IMR-90 (cell line): ENCODE measurements around the gene F5. TPM values are rescaled to one million over a fixed set of nuclear protein-coding genes. Genes with fewer than 3 reads are reported as not detected.

Experiments used
- ATAC-seq: fragments of 200-7000 bp; cut with Tn5 transposase; 2 replicates; pipeline ENCODE4 v1.9.1; 2020; ENCODE audit warnings: low read depth, mild to moderate bottlenecking, moderate library complexity
- BruUV-seq: library from RNA; stranded (reverse); fragments of 400-500 nt; replicated peaks from 2 replicates; lab custom pipeline; 2021; lab: Mats Ljungman, UMichigan
- CTCF ChIA-PET: fragments of 300-600 bp; formaldehyde crosslinking; extraction: SDS; loops from one replicate; lab custom pipeline; 2021; ENCODE audit warnings: antibody characterized with exemption; lab: Yijun Ruan, JAX
- POLR2A ChIA-PET: fragments of 300-600 bp; sonication (Branson Sonifier 250); formaldehyde crosslinking; loops from one replicate; lab custom pipeline; 2022; ENCODE audit warnings: antibody characterized with exemption; ENCODE audit not compliant: unreplicated experiment; lab: Charles Lee
- DNase-seq: peaks from one replicate; pipeline ENCODE4 v3.0.0; 2013
- H2AFZ ChIP-seq: replicated peaks from 2 replicates; pipeline ENCODE3; 2013; ENCODE audit warnings: low read length, mild to moderate bottlenecking; ENCODE audit not compliant: poor library complexity
- H2AK5ac ChIP-seq: 2 replicates; pipeline ENCODE4 v1.6.1; 2013; ENCODE audit warnings: low read depth, low read length, inconsistent platforms
- H2AK9ac ChIP-seq: replicated peaks from 2 replicates; pipeline ENCODE3; 2013; ENCODE audit warnings: mild to moderate bottlenecking, low read depth, low read length, moderate library complexity; ENCODE audit not compliant: poor library complexity
- H2BK120ac ChIP-seq: 2 replicates; pipeline ENCODE4 v1.6.1; 2013; ENCODE audit warnings: low read depth, low read length, inconsistent platforms
- H2BK15ac ChIP-seq: 3 replicates; pipeline ENCODE4 v1.6.1; 2013; ENCODE audit warnings: low read depth, low read length, inconsistent platforms
- H2BK20ac ChIP-seq: 2 replicates; pipeline ENCODE4 v1.6.1; 2013; ENCODE audit warnings: low read depth, mild to moderate bottlenecking, inconsistent platforms, low read length, moderate library complexity
- H2BK5ac ChIP-seq: 2 replicates; pipeline ENCODE4 v1.6.1; 2013; ENCODE audit warnings: mild to moderate bottlenecking, low read depth, low read length, inconsistent platforms; ENCODE audit not compliant: poor library complexity, severe bottlenecking
- H3K14ac ChIP-seq: replicated peaks from 2 replicates; pipeline ENCODE4 v1.6.1; 2013; ENCODE audit warnings: low read depth, low read length, inconsistent platforms
- H3K18ac ChIP-seq: 2 replicates; pipeline ENCODE4 v1.6.1; 2013; ENCODE audit warnings: low read depth, low read length, control low read depth
- H3K23ac ChIP-seq: 2 replicates; pipeline ENCODE4 v1.6.1; 2013; ENCODE audit warnings: low read depth, low read length, inconsistent platforms
- H3K27ac ChIP-seq: 2 replicates; pipeline ENCODE4 v1.5.1; 2013; ENCODE audit warnings: mild to moderate bottlenecking, control low read depth, low read length; ENCODE audit not compliant: insufficient read depth
- H3K27me3 ChIP-seq: 2 replicates; pipeline ENCODE4 v1.6.1; 2013; ENCODE audit warnings: low read length; ENCODE audit not compliant: control insufficient read depth, insufficient read depth
- H3K36me3 ChIP-seq: 2 replicates; pipeline ENCODE4 v1.6.1; 2013; ENCODE audit warnings: low read length, mixed read lengths; ENCODE audit not compliant: control insufficient read depth, insufficient read depth
- H3K4ac ChIP-seq: 2 replicates; pipeline ENCODE4 v1.6.1; 2013; ENCODE audit warnings: low read depth, low read length, inconsistent platforms
- H3K4me1 ChIP-seq: 2 replicates; pipeline ENCODE4 v1.6.1; 2013; ENCODE audit warnings: low read length, mixed read lengths; ENCODE audit not compliant: control insufficient read depth, insufficient read depth
- H3K4me2 ChIP-seq: 2 replicates; pipeline ENCODE4 v1.6.1; 2013; ENCODE audit warnings: low read depth, mild to moderate bottlenecking, control low read depth, low read length, moderate library complexity
- H3K4me3 ChIP-seq: 2 replicates; pipeline ENCODE4 v1.5.1; 2013; ENCODE audit warnings: low read depth, mild to moderate bottlenecking, control low read depth, low read length, moderate library complexity; ENCODE audit not compliant: insufficient read depth
- H3K56ac ChIP-seq: 2 replicates; pipeline ENCODE4 v1.6.1; 2013; ENCODE audit warnings: low read length, inconsistent platforms; ENCODE audit not compliant: insufficient read depth; ENCODE audit errors: extremely low read depth
- H3K79me1 ChIP-seq, 2 experiments: 2 replicates each; pipeline ENCODE4 v1.6.1; 2013; ENCODE audit warnings: low read length in 2 of 2, inconsistent platforms in 1 of 2, low read depth in 1 of 2
- H3K9ac ChIP-seq: 2 replicates; pipeline ENCODE4 v1.6.1; 2013; ENCODE audit warnings: low read depth, low read length, control low read depth
- H3K9me1 ChIP-seq: 2 replicates; pipeline ENCODE4 v1.6.1; 2013; ENCODE audit warnings: low read length, inconsistent platforms; ENCODE audit not compliant: insufficient read depth
- H3K9me3 ChIP-seq: 2 replicates; pipeline ENCODE4 v1.6.1; 2013; ENCODE audit warnings: low read length; ENCODE audit not compliant: control insufficient read depth, insufficient read depth
- H4K20me1 ChIP-seq: 2 replicates; pipeline ENCODE4 v1.6.1; 2013; ENCODE audit warnings: low read length, inconsistent platforms; ENCODE audit not compliant: insufficient read depth
- H4K5ac ChIP-seq: 2 replicates; pipeline ENCODE4 v1.6.1; 2013; ENCODE audit warnings: mild to moderate bottlenecking, low read depth, low read length, control low read depth
- H4K8ac ChIP-seq, 2 experiments: 2 replicates each; pipeline ENCODE4 v1.6.1; 2013; ENCODE audit warnings: low read depth in 2 of 2, low read length in 2 of 2, control low read depth in 1 of 2, inconsistent platforms in 1 of 2
- H4K91ac ChIP-seq: 2 replicates; pipeline ENCODE4 v1.6.1; 2013; ENCODE audit warnings: low read depth, low read length, inconsistent platforms; ENCODE audit not compliant: insufficient read depth
- SMC3 ChIP-seq: fragments of 150-350 bp; IDR thresholded peaks from 2 replicates; pipeline ENCODE4 v1.6.1; 2016; ENCODE audit warnings: low read depth, mild to moderate bottlenecking, antibody characterized with exemption, low read length, moderate library complexity
- WGBS, 2 experiments: methylation state at CpG; one replicate each; pipeline versions ENCODE4 v1.1.5 to v1.1.7; 2013; ENCODE audit warnings: missing lambda C conversion rate in 2 of 2; ENCODE audit not compliant: insufficient read length in 1 of 2; ENCODE audit errors: extremely low coverage in 2 of 2; 5-methylcytosine and 5-hydroxymethylcytosine counted together
- dilution Hi-C: fragments of 300-500 bp; cut with HindIII; formaldehyde crosslinking; loops from one replicate; pipeline ENCODE4 v1.14.3; 2018; ENCODE audit warnings: low sequenced_read_pairs; ENCODE audit not compliant: unreplicated experiment
- in situ Hi-C: fragments of 300-500 bp; cut with MboI; formaldehyde crosslinking; loops from 3 replicates; pipeline ENCODE4 v1.14.3; 2019; ENCODE audit warnings: low sequenced_read_pairs, inconsistent platforms, mixed read lengths
- intact Hi-C: fragments of 100-400 bp; cut with micrococcal nuclease; formaldehyde crosslinking; loops from 2 replicates; pipeline ENCODE4 v1.10.0; 2022
- polyA plus RNA-seq, 3 experiments: library from polyadenylated mRNA; depleted of rRNA; stranded (reverse); fragments of >200 nt; gene quantifications; 2 replicates each; pipeline ENCODE4 v1.2.3, GENCODE V29; 2012; ENCODE audit warnings: low replicate concordance in 1 of 3
- total RNA-seq: library from RNA; depleted of rRNA; stranded (reverse); fragments of >200 nt; gene quantifications from 2 replicates; pipeline ENCODE4 v1.2.3, GENCODE V29; 2012

The F5 gene
- total and polyA plus RNA-seq, 2 of the 4 experiments (the other 2 are of a cell fraction) = not detected

- H4K91ac ChIP-seq = no peak overlapping the region
- dilution Hi-C loops = no loop called here
- CTCF ChIA-PET = no interaction called here
- DNase-seq = no peak
- H3K79me1 ChIP-seq = no peaks in the 10 kb centered on the region
- H3K9ac ChIP-seq = no peak overlapping the region
- H3K36me3 ChIP-seq = no peaks in the 10 kb centered on the region
- no peak for ATAC-seq
- H2AFZ ChIP-seq = no peak overlapping the region
- H3K4ac ChIP-seq = no peak overlapping the region
- WGBS, 2 experiments = no CpG with 5 or more reads among the region's 1 CpG
- no peaks in the 10 kb centered on the region for H3K4me1 ChIP-seq
- H3K4me2 ChIP-seq = no peak overlapping the region
- no peak overlapping the region for H3K27ac ChIP-seq
- no peaks in the 10 kb centered on the region for H3K9me1 ChIP-seq
- in situ Hi-C loops = no loop called here
- H3K23ac ChIP-seq = no peak overlapping the region
- no peak overlapping the region for H4K5ac ChIP-seq
- peaks cover 3% of the 10 kb centered on the region; the same call in 1 of the 2 replicates for H3K27me3 ChIP-seq
- no peak overlapping the region for H3K18ac ChIP-seq
- no peak overlapping the region for H3K14ac ChIP-seq
- no peak overlapping the region for H4K8ac ChIP-seq
- H2BK120ac ChIP-seq = no peak overlapping the region
- intact Hi-C loops = no loop called here
- no peak overlapping the region for H2AK9ac ChIP-seq
- POLR2A ChIA-PET = no interaction called here
- no peak overlapping the region for H2BK20ac ChIP-seq
- H3K9me3 ChIP-seq = no peaks in the 10 kb centered on the region
- no peak for TF ChIP-seq SMC3
- H3K56ac ChIP-seq = no peak overlapping the region
- H4K20me1 ChIP-seq = no peaks in the 10 kb centered on the region
- no peak overlapping the region for H2AK5ac ChIP-seq
- no TSS peak for BruUV-seq
- H3K4me3 ChIP-seq = no peak overlapping the region
- H2BK5ac ChIP-seq = no peak overlapping the region
- no peak overlapping the region for H2BK15ac ChIP-seq
Measured at GRCh38 chr1:169525391-169525790, 60.9 kb downstream of the F5 start.
